HL-60 (cell line): ENCODE data around the gene ITGB1.

ENCODE experiments used
- SPI1 ChIP-seq: IDR thresholded peaks from 2 replicates; pipeline ENCODE4 v1.6.1; 2012; ENCODE audit warnings: low read depth, mild to moderate bottlenecking, borderline replicate concordance
- TF ChIP-seq, protein P1 (sequence below): IDR thresholded peaks from one replicate; pipeline ENCODE4 v1.5.1; 2011; ENCODE audit warnings: low read length, control low read depth, inconsistent platforms; ENCODE audit not compliant: insufficient read depth
- TF ChIP-seq, protein P2 (sequence below): IDR thresholded peaks from 2 replicates; pipeline ENCODE4 v1.6.1; 2012; ENCODE audit warnings: low read depth; ENCODE audit not compliant: insufficient replicate concordance

DNA sequence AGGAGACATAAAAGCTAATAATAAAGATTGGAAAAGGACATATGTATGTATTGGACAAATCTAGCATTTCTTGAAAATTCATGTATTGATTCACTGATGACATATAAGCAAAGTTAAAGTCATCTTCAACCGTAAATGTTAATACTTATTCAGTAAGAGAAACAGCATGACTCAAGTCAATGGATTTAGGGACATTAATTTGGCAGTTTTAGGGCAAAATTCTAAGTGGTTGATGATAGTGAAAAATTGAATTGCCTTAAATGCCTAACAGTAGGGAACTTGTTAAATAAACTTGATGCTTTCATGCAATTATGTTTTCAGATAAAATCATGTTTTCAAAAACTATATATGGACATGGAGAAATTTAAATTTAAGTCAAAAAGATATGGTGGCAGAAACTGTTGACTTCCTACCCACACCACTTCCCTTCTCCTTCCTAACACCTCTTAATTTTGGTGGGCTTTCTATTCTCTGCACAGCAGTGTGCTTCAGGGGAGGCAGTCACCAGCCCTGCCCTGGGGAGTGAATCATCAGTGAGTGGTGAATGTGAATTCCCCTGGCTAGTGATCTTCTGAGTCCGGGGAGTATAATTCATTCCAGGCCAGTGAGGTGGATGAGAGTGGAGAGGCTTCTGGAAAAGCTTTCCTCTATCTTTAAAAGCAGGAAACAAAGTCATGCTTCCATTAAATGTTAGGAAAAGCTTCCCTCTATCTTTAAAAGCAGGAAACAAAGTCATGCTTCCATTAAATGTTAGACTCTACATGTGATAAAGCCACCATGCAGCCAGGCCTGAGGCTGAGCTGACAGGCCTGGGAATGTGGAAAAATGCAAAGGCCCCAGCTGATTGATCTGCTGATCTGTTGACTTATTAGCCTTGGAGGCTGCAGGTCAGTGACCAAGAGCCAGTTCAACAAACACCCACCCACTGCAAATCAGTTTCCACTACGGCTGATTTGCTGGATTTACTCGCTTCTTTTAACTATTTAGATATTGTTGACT is 25.2 kb upstream of the ITGB1 start:
- TF ChIP-seq, protein P1, sequence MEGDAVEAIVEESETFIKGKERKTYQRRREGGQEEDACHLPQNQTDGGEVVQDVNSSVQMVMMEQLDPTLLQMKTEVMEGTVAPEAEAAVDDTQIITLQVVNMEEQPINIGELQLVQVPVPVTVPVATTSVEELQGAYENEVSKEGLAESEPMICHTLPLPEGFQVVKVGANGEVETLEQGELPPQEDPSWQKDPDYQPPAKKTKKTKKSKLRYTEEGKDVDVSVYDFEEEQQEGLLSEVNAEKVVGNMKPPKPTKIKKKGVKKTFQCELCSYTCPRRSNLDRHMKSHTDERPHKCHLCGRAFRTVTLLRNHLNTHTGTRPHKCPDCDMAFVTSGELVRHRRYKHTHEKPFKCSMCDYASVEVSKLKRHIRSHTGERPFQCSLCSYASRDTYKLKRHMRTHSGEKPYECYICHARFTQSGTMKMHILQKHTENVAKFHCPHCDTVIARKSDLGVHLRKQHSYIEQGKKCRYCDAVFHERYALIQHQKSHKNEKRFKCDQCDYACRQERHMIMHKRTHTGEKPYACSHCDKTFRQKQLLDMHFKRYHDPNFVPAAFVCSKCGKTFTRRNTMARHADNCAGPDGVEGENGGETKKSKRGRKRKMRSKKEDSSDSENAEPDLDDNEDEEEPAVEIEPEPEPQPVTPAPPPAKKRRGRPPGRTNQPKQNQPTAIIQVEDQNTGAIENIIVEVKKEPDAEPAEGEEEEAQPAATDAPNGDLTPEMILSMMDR = no peak
- TF ChIP-seq SPI1 = no peak
- TF ChIP-seq, protein P2, sequence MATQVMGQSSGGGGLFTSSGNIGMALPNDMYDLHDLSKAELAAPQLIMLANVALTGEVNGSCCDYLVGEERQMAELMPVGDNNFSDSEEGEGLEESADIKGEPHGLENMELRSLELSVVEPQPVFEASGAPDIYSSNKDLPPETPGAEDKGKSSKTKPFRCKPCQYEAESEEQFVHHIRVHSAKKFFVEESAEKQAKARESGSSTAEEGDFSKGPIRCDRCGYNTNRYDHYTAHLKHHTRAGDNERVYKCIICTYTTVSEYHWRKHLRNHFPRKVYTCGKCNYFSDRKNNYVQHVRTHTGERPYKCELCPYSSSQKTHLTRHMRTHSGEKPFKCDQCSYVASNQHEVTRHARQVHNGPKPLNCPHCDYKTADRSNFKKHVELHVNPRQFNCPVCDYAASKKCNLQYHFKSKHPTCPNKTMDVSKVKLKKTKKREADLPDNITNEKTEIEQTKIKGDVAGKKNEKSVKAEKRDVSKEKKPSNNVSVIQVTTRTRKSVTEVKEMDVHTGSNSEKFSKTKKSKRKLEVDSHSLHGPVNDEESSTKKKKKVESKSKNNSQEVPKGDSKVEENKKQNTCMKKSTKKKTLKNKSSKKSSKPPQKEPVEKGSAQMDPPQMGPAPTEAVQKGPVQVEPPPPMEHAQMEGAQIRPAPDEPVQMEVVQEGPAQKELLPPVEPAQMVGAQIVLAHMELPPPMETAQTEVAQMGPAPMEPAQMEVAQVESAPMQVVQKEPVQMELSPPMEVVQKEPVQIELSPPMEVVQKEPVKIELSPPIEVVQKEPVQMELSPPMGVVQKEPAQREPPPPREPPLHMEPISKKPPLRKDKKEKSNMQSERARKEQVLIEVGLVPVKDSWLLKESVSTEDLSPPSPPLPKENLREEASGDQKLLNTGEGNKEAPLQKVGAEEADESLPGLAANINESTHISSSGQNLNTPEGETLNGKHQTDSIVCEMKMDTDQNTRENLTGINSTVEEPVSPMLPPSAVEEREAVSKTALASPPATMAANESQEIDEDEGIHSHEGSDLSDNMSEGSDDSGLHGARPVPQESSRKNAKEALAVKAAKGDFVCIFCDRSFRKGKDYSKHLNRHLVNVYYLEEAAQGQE = no peak
